Activated CD4-positive, alpha-beta T cell treated with anti-CD3 and anti-CD28 coated beads, Interleukin-2, amount 50 U/mL, for 4 hours (primary cell): ENCODE results near the gene LRRC26.
"Not testable (repeated sequence)": the region's sequence is repeated elsewhere in the genome, so short reads cannot be mapped to it uniquely, and the experiment has no call there.

Experiments
- DNase-seq, 2 experiments: peaks; one replicate each; pipeline ENCODE4 v3.0.0-alpha.2; 2020

Gene LRRC26

GRCh38 chr9:137149363-137149762 lies 20.5 kb downstream of the LRRC26 start:
- DNase-seq, result no peak

GRCh38 chr9:137148661-137149060 lies 21.2 kb downstream of the LRRC26 start:
- no peak for DNase-seq

GRCh38 chr9:137148242-137148641 lies 21.6 kb downstream of the LRRC26 start:
- DNase-seq, result no peak

GRCh38 chr9:137147793-137148160 lies 22.1 kb downstream of the LRRC26 start:
- DNase-seq, result no peak

GRCh38 chr9:137147091-137147792 lies 22.6 kb downstream of the LRRC26 start:
- no peak for DNase-seq

- no peak for DNase-seq
Measured at GRCh38 chr9:137146527-137146918, 23.3 kb downstream of the LRRC26 start.

- DNase-seq, result no peak
Measured at GRCh38 chr9:137145731-137146526, 23.9 kb downstream of the LRRC26 start.

GRCh38 chr9:137143459-137143858 lies 26.4 kb downstream of the LRRC26 start:
- DNase-seq, result no peak

GRCh38 chr9:137141976-137142936 lies 27.6 kb downstream of the LRRC26 start:
- DNase-seq, result no peak

- DNase-seq, result no peak
Measured at GRCh38 chr9:137141050-137141810, 28.6 kb downstream of the LRRC26 start.

- DNase-seq, result no peak
Measured at GRCh38 chr9:137140151-137141012, 29.5 kb downstream of the LRRC26 start.

GRCh38 chr9:137139468-137140150 lies 30.2 kb downstream of the LRRC26 start:
- no peak for DNase-seq

- DNase-seq, result no peak
Measured at GRCh38 chr9:137138722-137139467, 31.0 kb downstream of the LRRC26 start, which contains the start of gene GRIN1. Gene GRIN1 (plus strand): TSS chr9:137139154. CDS start chr9:137139487, 333 bp downstream.

GRCh38 chr9:137138058-137138721 lies 31.7 kb downstream of the LRRC26 start:
- no peak for DNase-seq

GRCh38 chr9:137136881-137137607 lies 32.8 kb downstream of the LRRC26 start:
- no peak for DNase-seq

- no peak for DNase-seq
Measured at GRCh38 chr9:137136261-137136880, 33.5 kb downstream of the LRRC26 start.

- not testable (repeated sequence) for DNase-seq
Measured at GRCh38 chr9:137135154-137135553, 34.7 kb downstream of the LRRC26 start.

GRCh38 chr9:137134191-137134590 lies 35.7 kb downstream of the LRRC26 start:
- no peak for DNase-seq
